Heart left ventricle (tissue), 13 donors: ENCODE data around the gene CCT8L2.
"Not testable (repeated sequence)": the region's sequence is repeated elsewhere in the genome, so short reads cannot be mapped to it uniquely, and the experiment has no call there.

Experiments
- CTCF ChIP-seq, 12 donors: fragments of 200-600 bp; sonication (generic) in 4 of 12; IDR thresholded peaks; one replicate each; pipeline versions ENCODE4 v1.5.0 to v1.8.0; 2018 to 2022; ENCODE audit warnings: antibody characterized with exemption in 12 of 12, mild to moderate bottlenecking in 5 of 12
- POLR2A ChIP-seq, 2 donors: fragments of 450-650 bp; IDR thresholded peaks; one replicate each; pipeline ENCODE4 v1.6.1; 2017; ENCODE audit warnings: antibody characterized with exemption in 2 of 2, mild to moderate bottlenecking in 2 of 2, moderate library complexity in 2 of 2
- donor health status: ischemic (EF 13 %, LVEDD 7.1; RV severe dilation, severe dysfunction).
- donor health status: DM: no; HTN: yes; CAD: no.
- donor health status: DM: no; HTN: no; CAD: no.
- donor health status: ischemic (EF 25% LVEDD 6.9; RV normal size, moderate dysfunction).
- donor health status: ischemic (EF 25% LVEDD 5.7; RV mildly dilated, moderate dysfunction).
- donor health status: ischemic (EF 35%, LVEDD 5.7; RV mildly dilated, moderate dysfunction).
- donor health status: nonischemic (EF 11% LVEDD 7.7; RV severe dilation, severe dysfunction).
- donor health status: DM: yes; HTN: yes; CAD: no.
- donor health status: PGD.
- donor health status: ischemic (EF 29% LVEDD 5.4; RV normal size, mild dysfunction).
- donor health status: nonischemic (EF 23%, LVEDD 6.1; RV moderate dilation, normal function).

GRCh38 chr22:16592710-16593109 is at the start of gene CCT8L2:
- TF ChIP-seq CTCF, POLR2A (IDR thresholded peaks at IDR 0.05): not testable (repeated sequence)
